HG03039 (cell line): Measurements from ENCODE around the gene CYBRD1.
"Not testable (repeated sequence)": the region's sequence is repeated elsewhere in the genome, so short reads cannot be mapped to it uniquely, and the experiment has no call there.

ENCODE experiments used
- ATAC-seq: cut with Tn5 transposase; IDR thresholded peaks from one replicate; pipeline ENCODE4 v1.9.1; 2021; ENCODE audit warnings: mild to moderate bottlenecking, moderate library complexity; ENCODE audit not compliant: unreplicated experiment

CYBRD1 gene

DNA sequence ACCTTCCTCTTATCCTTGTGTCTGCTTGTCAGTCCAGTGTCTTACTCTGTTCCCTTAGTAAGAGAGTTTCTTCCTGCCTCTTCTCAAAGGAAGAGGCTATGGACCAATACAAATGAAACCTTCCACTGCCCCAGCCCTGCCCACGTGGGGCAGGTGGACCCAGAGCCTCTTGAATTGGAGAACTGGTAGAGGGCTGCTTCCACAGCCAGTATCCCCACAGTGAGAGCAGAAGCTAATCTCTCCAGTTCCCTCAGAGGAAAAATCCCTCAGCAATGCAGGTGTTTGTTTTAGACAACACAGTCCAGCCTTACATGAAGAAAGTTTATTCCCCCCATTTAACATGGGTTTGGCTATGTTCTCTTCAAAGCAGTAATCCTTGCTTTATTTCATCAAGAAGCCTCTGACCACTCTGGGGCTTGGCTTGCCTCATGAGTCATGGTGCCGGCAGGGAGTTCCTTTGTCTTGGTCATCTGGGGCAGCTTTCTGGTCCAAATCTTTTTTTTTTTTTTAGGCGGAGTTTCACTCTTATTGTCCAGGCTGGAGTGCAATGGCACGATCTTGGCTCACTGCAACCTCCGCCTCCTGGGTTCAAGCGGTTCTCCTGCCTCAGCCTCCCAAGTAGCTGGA, 6.5 kb upstream of the CYBRD1 start:
- no peak for ATAC-seq

GRCh38 chr2:171516793-171517192, 5.5 kb upstream of the CYBRD1 start:
- ATAC-seq = no peak

DNA sequence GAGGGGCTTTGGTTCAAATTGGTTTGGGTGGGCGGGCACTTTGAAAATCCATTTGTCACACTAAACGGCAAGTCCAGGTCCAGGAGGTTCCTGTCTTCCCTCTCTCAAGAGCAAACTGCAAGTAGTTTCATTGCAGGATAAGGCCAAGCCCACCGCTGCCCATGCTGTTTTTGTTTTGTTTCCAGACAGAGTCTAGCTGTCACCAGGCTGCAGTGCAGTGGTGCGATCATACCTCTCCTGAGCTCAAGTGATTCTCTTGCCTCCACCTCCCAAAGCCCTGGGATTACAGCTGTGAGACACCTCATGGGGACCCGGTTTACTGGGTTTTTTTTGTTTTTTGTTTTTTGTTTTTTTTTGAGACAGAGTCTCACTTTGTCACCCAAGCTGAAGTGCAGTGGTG, 1.8 kb upstream of the CYBRD1 start:
- no peak for ATAC-seq

- no peak for ATAC-seq
Observed at GRCh38 chr2:171521361-171522051, 768 bp upstream of the CYBRD1 start.

DNA sequence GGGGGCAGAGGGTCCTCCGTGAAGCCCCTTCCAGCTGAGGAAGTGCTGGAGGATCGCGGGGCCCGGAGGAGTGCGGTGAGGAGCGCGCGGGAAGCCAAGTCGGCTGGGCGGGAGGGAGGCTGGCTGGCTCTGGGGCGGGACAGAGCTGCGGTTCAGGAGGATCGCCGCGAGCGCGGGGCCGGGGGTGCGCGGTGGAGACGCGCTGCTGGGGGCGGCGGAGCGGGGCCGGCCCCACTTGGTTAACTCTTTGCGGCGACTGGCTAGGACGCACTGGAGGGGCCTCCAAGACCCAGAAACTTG, 464 bp downstream of the CYBRD1 start:
- peak; percentile 22 for ATAC-seq

DNA sequence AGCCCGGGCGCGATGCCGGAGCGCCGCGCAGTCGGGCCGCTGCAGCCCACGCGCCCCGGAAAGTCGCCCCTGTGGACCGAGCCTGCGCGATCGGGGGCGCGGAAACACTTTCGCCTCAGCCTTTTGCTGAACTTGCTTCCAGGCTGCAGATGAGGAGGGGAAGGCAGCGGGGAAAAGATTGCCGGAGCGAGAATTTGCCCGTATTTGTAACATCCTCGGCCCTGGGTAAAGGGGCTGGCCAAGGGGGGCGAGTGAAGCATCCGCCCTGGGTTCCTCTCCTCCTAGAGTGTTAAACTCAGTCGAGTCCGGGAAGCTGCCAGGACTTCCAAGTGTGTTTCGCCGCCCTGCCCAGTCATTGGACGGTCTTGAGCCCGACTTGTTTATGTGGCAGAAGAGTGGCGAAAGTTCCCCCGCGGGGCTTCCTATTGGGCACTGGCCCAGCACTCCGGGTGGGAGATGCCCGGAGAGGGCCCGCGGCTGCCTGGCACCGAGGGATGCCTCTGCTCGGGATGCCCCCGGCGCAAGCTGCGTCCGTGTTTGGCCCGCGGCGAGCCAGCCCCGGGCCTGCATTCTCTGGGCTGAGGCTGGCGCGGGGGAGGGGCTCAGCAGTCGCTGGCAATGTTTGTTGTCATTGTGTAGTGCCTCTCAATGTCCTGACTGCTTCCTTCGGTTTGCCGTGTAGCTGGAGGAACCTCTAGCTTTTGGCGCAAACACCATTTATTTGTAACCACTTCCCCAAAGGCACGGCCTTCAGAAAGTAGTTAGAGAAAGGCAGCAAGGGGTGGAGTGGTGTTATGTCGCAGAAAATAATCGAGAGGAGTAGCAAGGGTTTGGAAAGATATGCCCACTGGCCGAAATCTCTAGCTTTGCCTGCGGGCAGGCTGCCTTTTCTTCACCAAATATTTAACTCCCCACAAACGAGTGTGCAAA, 1.1 kb downstream of the CYBRD1 start:
- ATAC-seq = peak; percentile 29

DNA sequence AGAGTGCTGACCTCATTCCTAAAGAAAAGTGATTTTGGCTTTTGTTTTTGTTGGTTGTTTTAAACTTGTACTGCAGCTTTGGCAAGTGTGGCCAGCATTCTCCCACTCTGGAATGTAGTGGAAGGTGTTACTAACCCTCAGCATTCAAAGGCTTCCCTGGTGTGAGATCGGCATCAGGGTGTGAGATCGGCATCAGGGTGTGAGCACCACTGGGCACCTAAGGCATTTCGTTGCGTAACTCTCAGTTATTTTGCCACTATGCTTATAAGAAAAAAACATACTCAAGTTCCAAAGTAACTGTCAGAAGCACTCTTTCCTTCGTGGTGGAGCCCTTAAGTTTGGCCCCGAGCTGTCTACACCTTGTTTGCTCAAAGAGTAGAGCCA, 1.7 kb downstream of the CYBRD1 start:
- ATAC-seq = no peak

- ATAC-seq = no peak
Observed at GRCh38 chr2:171529914-171530313, 7.6 kb downstream of the CYBRD1 start.

DNA sequence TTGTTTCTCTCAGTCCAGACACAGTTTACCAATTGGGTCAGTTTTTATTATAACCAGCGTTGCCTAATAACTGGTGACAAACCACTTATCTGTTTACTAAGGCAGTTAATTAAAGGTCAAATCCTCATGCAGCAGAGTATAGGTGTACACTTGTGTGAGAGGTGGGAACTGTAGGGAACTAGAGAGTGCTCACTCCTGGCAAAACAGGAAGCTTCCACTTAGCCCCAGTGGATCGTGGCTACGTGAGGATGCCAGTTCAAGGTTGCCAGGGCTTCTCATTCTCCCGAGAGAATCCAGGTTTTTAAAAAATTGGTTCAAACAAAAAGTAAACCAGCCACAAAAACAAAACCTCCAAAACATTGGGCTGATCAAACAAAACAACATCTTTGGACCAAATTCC, 8.1 kb downstream of the CYBRD1 start:
- no peak for ATAC-seq

DNA sequence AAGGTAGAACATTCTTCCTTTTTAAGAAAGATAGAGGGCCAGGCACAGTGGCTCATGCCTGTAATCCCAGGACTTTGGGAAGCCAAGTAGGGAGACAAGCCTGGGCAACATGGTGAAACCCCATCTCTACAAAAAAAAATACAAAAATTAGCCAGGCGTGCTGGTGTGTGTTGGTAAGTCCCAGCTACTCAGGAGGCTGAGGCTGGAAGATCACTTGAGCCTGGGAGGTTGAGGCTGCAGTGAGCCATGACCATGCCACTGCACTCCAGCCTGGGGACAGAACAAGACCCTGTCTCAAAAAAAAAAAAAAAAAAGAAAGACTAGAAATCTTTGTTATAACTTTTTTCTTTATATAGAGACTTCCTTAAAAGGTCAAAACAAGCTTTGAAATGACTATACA, 8.6 kb downstream of the CYBRD1 start:
- not testable (repeated sequence) for ATAC-seq

DNA sequence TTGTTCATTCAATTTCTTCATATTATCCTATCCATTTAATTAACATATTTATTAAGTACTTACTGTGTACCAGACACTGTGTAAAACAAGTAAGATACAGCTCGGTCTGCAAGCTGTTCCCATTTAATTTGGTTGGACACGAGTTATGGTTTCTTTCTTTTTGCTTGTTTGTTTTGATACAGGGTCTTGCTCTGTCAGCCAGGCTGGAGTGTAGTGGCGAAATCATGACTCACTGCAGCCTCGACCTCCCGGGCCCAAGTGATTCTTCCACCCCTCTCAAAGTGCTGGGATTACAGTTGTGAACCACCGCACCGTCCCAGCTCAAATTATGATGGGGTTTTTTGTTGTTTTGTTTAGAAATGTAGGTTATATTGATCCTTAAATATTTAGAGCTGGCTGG, 9.0 kb downstream of the CYBRD1 start:
- no peak for ATAC-seq

DNA sequence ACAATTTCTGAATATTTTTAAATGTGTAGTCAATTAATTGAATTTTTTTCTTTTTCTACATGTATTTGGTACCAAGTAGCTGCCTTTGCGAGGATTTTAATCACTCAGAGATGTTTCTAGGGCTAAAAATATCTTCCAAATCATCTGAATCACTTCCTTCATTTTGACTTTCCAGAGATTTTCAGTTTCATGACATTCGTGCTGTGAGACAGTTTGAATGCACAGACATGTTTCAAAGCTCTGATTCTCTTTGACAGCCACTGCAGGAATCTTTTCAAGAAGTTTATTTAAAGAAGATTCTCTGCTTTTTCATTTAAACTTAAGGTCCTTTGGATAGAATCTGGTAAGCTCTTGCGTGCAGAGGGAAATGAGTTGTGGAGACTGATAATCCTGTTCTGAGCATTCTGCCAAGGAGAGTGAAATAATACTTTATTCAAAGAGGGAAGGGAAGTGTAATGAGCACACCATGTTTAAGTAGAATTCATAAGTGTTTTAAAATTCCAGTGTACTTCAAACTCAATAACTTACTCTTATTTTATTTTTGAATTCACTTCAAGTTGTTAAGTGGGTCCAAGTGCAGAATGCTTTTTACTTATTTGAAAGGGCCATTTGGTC, 9.7 kb downstream of the CYBRD1 start:
- no peak for ATAC-seq

- ATAC-seq = no peak
Observed at GRCh38 chr2:171533331-171533730, 11.1 kb downstream of the CYBRD1 start.

DNA sequence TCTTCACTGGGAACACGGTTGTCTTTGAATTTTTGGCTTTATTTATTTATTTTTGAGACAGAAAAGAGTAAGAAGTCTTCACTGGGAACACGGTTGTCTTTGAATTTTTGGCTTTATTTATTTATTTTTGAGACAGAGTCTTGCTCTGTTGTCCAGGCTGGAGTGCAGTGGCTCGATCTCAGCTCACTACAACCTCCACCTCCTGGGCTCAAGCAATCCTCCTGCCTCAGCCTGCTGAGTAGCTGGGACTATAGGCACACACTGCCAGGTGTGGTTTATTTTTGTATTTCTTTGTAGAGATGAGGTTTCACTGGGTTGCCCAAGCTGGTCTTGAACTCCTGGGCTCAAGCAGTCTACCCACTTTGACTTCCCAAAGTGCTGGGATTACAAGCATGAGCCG, 13.3 kb downstream of the CYBRD1 start:
- ATAC-seq = not testable (repeated sequence)

DNA sequence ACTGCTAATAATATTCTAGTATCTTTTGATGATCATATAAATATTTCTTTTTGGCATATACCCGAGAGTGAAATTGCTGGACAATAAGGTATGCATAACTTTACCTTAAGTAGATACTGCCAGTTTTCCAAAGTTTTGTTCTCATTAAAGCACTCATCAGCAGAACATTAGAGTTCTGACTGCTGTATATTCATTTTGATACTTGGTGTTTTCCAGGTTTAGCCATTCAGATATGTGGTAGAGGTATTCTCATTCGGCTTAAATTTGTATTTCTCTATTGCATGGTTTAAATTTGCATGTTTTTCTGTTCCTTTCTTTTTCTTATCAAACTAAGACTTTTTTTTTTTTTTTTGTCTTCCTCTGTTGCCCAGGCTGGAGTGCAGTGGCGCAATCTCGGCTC, 18.2 kb downstream of the CYBRD1 start:
- peak; percentile 56 for ATAC-seq

DNA sequence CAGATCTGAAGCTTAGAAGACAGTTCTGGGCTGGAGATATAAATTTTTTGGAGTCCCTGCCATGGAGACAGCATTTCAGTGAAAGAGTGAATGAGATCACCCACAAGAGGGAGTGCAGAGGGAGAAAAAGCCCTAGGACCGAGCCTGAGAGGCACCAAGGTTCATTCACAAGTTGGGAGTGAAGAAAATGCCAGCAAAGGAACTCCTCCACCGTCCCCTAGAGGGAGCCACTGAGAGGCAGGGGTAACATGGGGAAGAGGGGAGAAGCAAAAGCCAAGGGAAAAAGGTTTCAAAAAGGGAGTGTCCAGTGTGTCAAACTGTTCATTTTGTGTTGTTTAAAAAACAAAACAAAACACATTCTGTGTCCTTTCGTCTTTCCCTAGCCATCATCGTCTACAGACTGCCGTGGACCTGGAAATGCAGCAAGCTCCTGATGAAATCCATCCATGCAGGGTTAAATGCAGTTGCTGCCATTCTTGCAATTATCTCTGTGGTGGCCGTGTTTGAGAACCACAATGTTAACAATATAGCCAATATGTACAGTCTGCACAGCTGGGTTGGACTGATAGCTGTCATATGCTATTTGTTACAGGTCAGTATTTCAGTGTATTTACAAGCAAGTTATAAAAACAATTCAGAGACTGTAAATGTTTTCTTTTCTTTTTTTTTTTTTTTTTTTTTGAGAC, 19.1 kb downstream of the CYBRD1 start:
- ATAC-seq = no peak

GRCh38 chr2:171545086-171545485, 22.8 kb downstream of the CYBRD1 start:
- no peak for ATAC-seq

DNA sequence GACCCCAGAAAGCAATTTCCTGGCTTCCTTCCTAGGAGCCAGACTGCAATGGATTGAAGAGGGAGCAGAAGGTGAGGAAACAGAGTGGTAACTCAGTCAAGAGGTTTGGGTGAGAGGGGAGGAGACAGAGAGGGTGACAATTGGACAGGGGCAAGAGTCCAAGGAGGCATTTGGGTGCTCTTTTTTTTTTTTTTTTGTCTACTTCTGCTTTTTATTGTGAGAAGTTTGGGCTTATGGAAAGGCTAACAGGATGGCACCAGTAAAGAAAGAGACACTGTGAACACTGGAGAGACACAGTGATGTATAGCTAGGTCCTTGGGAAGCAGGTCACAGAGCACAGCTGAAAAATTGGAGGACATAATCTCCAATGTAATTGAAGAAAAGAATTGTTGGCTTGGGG, 25.0 kb downstream of the CYBRD1 start:
- ATAC-seq = no peak

GRCh38 chr2:171547720-171548119, 25.4 kb downstream of the CYBRD1 start:
- no peak for ATAC-seq

DNA sequence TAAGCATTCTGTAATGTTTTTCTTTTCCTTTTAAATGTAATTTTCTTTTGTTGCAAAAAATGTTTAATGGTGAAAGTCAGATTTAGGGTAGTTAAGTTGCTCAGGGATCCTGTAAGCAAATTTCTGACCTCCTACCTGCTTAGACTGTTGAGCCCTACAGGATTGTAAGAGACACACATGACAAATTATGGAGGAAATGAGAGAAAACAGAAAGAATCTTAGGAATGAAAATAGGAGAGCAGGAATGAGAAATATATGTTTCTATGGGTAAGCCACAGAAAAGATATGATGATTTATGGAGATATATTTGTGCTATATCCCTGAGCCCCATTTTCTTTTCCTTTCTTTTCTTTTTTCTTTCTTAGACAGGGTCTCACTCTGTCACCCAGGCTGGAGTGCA, 28.3 kb downstream of the CYBRD1 start:
- ATAC-seq = no peak

- no peak for ATAC-seq
Observed at GRCh38 chr2:171551836-171552235, 29.6 kb downstream of the CYBRD1 start.
